NCI-H1694 treated with DMSO at 0.1 percent for 48 hours (cell line): ENCODE data around the gene GPR141.

ENCODE experiments used
- DNase-seq: peaks from one replicate; lab custom pipeline; 2025; lab: John Stamatoyannopoulos, UW

GPR141 gene

GRCh38 chr7:37732253-37732652 is 48.7 kb downstream of the GPR141 start:
- peak; percentile 3 for DNase-seq

GRCh38 chr7:37732888-37733287 is 49.3 kb downstream of the GPR141 start:
- no peak for DNase-seq

GRCh38 chr7:37735196-37735595 is 51.6 kb downstream of the GPR141 start:
- DNase-seq = no peak

- no peak for DNase-seq
Measured at GRCh38 chr7:37738321-37738720, 54.8 kb downstream of the GPR141 start.

- no peak for DNase-seq
Measured at GRCh38 chr7:37740398-37740797, 56.8 kb downstream of the GPR141 start.

- no peak for DNase-seq
Measured at GRCh38 chr7:37741776-37742175, 58.2 kb downstream of the GPR141 start.

- DNase-seq = no peak
Measured at GRCh38 chr7:37751096-37751495, 67.5 kb downstream of the GPR141 start.

- DNase-seq = no peak
Measured at GRCh38 chr7:37753398-37754050, 70.0 kb downstream of the GPR141 start.

GRCh38 chr7:37756797-37757551 is 73.4 kb downstream of the GPR141 start:
- DNase-seq = no peak

- no peak for DNase-seq
Measured at GRCh38 chr7:37757563-37757962, 74.0 kb downstream of the GPR141 start.

GRCh38 chr7:37758501-37759045 is 75.0 kb downstream of the GPR141 start:
- DNase-seq = peak; percentile 56

- DNase-seq = peak; percentile 38
Measured at GRCh38 chr7:37759526-37759925, 76.0 kb downstream of the GPR141 start.

GRCh38 chr7:37765421-37765829 is 81.9 kb downstream of the GPR141 start:
- DNase-seq = no peak

- DNase-seq = no peak
Measured at GRCh38 chr7:37765872-37766525, 82.4 kb downstream of the GPR141 start.

- DNase-seq = no peak
Measured at GRCh38 chr7:37768611-37769010, 85.0 kb downstream of the GPR141 start.

- DNase-seq = no peak
Measured at GRCh38 chr7:37769291-37769690, 85.7 kb downstream of the GPR141 start.

- no peak for DNase-seq
Measured at GRCh38 chr7:37769726-37770125, 86.2 kb downstream of the GPR141 start.

- no peak for DNase-seq
Measured at GRCh38 chr7:37770838-37771237, 87.3 kb downstream of the GPR141 start.

GRCh38 chr7:37771342-37771741 is 87.8 kb downstream of the GPR141 start:
- no peak for DNase-seq

- DNase-seq = no peak
Measured at GRCh38 chr7:37771801-37772200, 88.2 kb downstream of the GPR141 start.

GRCh38 chr7:37775921-37776320 is 92.4 kb downstream of the GPR141 start:
- no peak for DNase-seq

- DNase-seq = no peak
Measured at GRCh38 chr7:37781156-37781555, 97.6 kb downstream of the GPR141 start.

GRCh38 chr7:37782166-37782565 is 98.6 kb downstream of the GPR141 start:
- no peak for DNase-seq
